ENCODE results near the gene CCDC169.
A peak's percentile ranks its signal among the peaks of the same experiment; 100 is the strongest.

CCDC169 gene

DNA sequence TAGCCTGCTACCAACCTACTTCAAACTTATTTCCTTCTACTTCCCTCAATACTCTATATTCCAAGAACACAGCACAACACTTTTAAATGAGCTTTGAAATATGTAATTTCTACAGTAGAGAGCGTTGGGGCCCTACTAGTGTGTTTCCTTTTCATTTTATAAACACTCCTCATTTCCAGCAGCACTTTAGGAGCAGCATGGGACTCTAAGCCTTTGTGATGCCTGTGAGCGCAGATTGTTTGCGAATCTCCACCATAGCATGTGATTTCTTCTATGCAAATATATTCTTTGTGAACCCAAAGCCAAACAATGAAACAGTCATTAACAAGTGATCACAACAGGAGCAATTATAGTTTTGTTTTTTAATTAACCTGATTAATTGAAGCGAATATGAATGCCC lies 86.9 kb downstream of the CCDC169 start:
- Histone ChIP-seq H3K79me2 (ENCODE audit: low read length) (no peaks in the 10 kb centered on the region), H3K4me2 (ENCODE audit: low read length) (no peak overlapping the region), H3K9ac (ENCODE audit: low read length) (no peak overlapping the region), H3K27me3 (ENCODE audit: low read depth, low read length) (no peaks in the 10 kb centered on the region), H4K20me1 (ENCODE audit: insufficient read depth, low read length) (no peaks in the 10 kb centered on the region), H3K9me3 (ENCODE audit: insufficient read depth, low read length) (no peaks in the 10 kb centered on the region; the same call in 1 of the 2 replicates), H3K4me1 (ENCODE audit: low read length) (no peaks in the 10 kb centered on the region), H3K4me3 (ENCODE audit: low read length) (no peak overlapping the region), H2AFZ (ENCODE audit: low read depth, low read length) (no peak overlapping the region), H3K36me3 (replicated peaks; ENCODE audit: low read depth, low read length) (no peaks in the 10 kb centered on the region), H3K27ac (ENCODE audit: low read length) (no peak overlapping the region)
- TF ChIP-seq EZH2phosphoT487 (IDR thresholded peaks at IDR 0.05; ENCODE audit: low read depth): no peak
- TF ChIP-seq, protein P1, sequence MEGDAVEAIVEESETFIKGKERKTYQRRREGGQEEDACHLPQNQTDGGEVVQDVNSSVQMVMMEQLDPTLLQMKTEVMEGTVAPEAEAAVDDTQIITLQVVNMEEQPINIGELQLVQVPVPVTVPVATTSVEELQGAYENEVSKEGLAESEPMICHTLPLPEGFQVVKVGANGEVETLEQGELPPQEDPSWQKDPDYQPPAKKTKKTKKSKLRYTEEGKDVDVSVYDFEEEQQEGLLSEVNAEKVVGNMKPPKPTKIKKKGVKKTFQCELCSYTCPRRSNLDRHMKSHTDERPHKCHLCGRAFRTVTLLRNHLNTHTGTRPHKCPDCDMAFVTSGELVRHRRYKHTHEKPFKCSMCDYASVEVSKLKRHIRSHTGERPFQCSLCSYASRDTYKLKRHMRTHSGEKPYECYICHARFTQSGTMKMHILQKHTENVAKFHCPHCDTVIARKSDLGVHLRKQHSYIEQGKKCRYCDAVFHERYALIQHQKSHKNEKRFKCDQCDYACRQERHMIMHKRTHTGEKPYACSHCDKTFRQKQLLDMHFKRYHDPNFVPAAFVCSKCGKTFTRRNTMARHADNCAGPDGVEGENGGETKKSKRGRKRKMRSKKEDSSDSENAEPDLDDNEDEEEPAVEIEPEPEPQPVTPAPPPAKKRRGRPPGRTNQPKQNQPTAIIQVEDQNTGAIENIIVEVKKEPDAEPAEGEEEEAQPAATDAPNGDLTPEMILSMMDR (IDR thresholded peaks at IDR 0.05; ENCODE audit: low read depth, low read length): no peak

DNA sequence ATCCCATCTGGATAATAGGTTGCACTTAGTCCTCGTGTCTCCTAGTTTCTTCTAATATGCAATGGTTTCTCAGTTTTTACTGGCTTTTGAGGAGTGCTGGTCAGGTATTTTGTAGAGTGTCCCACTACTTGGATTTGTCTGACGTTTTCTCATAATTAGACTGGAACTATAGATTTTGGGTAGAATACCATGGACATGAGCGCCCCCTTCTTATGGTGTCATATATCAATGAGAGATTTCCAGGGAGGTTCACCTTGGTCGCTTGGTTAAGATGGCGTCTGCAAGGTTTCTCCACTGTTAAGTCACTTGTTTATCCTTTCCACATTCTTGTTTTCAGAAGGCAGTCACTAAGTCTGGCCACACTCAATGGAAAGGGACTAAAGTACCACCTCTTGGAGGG lies 89.9 kb downstream of the CCDC169 start:
- no peaks in the 10 kb centered on the region for H4K20me1 ChIP-seq (ENCODE audit: insufficient read depth, low read length)
- no peak overlapping the region for H3K27ac ChIP-seq (ENCODE audit: low read length)
- H3K4me1 ChIP-seq (ENCODE audit: low read length): no peaks in the 10 kb centered on the region
- H3K36me3 ChIP-seq (replicated peaks; ENCODE audit: low read depth, low read length): no peaks in the 10 kb centered on the region
- H3K9me3 ChIP-seq (ENCODE audit: insufficient read depth, low read length): no peaks in the 10 kb centered on the region
- no peak for TF ChIP-seq EZH2phosphoT487 (IDR thresholded peaks at IDR 0.05; ENCODE audit: low read depth)
- TF ChIP-seq, protein P1 (IDR thresholded peaks at IDR 0.05; ENCODE audit: low read depth, low read length): peak; percentile 34
- no peaks in the 10 kb centered on the region for H3K79me2 ChIP-seq (ENCODE audit: low read length)
- H3K4me3 ChIP-seq (ENCODE audit: low read length): no peak overlapping the region
- no peak overlapping the region for H3K9ac ChIP-seq (ENCODE audit: low read length)
- 0 out of 2 replicates have a peak overlapping the region, but pooled peaks have one; percentile 33 for H2AFZ ChIP-seq (ENCODE audit: low read depth, low read length)
- H3K27me3 ChIP-seq (ENCODE audit: low read depth, low read length): no peaks in the 10 kb centered on the region
- no peak overlapping the region for H3K4me2 ChIP-seq (ENCODE audit: low read length)

DNA sequence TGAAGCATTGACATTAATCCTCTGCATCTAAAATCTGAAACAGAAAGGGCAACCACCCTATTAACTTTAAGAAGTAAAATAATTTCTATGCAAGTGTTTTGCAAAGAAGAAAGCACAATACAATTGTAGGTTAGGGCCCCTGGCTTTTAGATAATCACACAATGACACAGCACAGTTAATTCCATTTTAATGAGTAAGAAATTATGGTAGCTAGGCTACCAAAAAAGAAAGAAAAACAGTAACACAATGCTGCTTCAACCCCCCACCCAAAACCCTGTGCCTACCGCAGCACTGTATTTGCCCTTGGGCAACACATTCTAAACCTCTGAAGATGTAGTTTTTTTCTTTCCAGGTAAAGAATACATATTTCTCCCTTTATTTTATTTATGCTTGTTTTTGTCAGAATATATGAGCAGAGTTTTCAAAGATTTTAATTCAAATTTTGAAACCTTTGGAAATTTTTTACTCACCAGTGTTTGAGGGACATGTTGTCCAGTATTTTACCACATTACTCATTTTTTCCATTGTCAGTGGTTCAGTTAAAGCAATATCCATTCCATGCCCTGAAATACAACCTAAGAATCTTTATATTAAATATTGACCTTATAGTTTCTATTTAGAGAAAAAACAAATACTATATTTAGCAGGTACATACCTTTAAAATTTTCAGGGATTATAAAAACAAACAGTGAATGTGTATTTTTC lies 104.3 kb downstream of the CCDC169 start:
- TF ChIP-seq, protein P1 (IDR thresholded peaks at IDR 0.05; ENCODE audit: low read depth, low read length): no peak
- no peak for TF ChIP-seq EZH2phosphoT487 (IDR thresholded peaks at IDR 0.05; ENCODE audit: low read depth)
- H3K4me2 ChIP-seq (ENCODE audit: low read length): no peak overlapping the region
- no peaks in the 10 kb centered on the region for H3K9me3 ChIP-seq (ENCODE audit: insufficient read depth, low read length)
- H3K36me3 ChIP-seq (replicated peaks; ENCODE audit: low read depth, low read length): no peaks in the 10 kb centered on the region
- peaks cover 14% of the 10 kb centered on the region; the same call in 1 of the 2 replicates for H3K4me1 ChIP-seq (ENCODE audit: low read length)
- H3K9ac ChIP-seq (ENCODE audit: low read length): no peak overlapping the region
- H2AFZ ChIP-seq (ENCODE audit: low read depth, low read length): no peak overlapping the region
- no peak overlapping the region for H3K4me3 ChIP-seq (ENCODE audit: low read length)
- no peaks in the 10 kb centered on the region for H4K20me1 ChIP-seq (ENCODE audit: insufficient read depth, low read length)
- H3K27me3 ChIP-seq (ENCODE audit: low read depth, low read length): no peaks in the 10 kb centered on the region
- no peaks in the 10 kb centered on the region for H3K79me2 ChIP-seq (ENCODE audit: low read length)
- no peak overlapping the region for H3K27ac ChIP-seq (ENCODE audit: low read length)

DNA sequence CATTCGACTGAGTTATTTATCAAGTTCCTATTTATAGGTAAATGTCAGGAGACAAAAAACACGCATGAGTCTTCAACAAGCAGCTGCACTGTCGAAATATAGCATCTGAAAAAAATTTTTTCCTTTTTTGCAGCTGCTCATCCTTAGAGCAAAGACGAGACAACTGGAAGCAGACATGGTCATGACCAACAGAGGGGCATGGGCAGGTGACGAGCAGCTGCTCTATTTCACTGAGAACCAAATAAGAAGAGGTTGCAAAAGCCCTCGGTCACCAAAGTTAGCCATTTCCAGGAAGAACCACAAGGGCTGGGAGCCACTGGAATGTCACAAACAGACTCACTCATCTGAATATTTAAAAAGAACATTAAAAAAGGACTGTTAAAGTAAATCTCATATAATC lies 105.4 kb downstream of the CCDC169 start:
- Histone ChIP-seq H3K27ac (ENCODE audit: low read length) (no peak overlapping the region), H3K4me2 (ENCODE audit: low read length) (peak overlapping the region; percentile 29)

More for the DNA sequence above, 105.4 kb downstream of the CCDC169 start:
- no peaks in the 10 kb centered on the region for H4K20me1 ChIP-seq (ENCODE audit: insufficient read depth, low read length)
- 0 out of 2 replicates have a peak overlapping the region, but pooled peaks have one; percentile 23 for H2AFZ ChIP-seq (ENCODE audit: low read depth, low read length)
- no peaks in the 10 kb centered on the region for H3K36me3 ChIP-seq (replicated peaks; ENCODE audit: low read depth, low read length)
- no peak for TF ChIP-seq EZH2phosphoT487 (IDR thresholded peaks at IDR 0.05; ENCODE audit: low read depth)
- H3K9ac ChIP-seq (ENCODE audit: low read length): no peak overlapping the region
- H3K79me2 ChIP-seq (ENCODE audit: low read length): no peaks in the 10 kb centered on the region
- H3K4me3 ChIP-seq (ENCODE audit: low read length): no peak overlapping the region
- no peaks in the 10 kb centered on the region for H3K9me3 ChIP-seq (ENCODE audit: insufficient read depth, low read length)
- H3K27me3 ChIP-seq (ENCODE audit: low read depth, low read length): no peaks in the 10 kb centered on the region
- H3K4me1 ChIP-seq (ENCODE audit: low read length): peaks cover 14% of the 10 kb centered on the region; the same call in 1 of the 2 replicates

All from OCI-LY3 (cell line).